IPS DF 6.9 (cell line): Measurements from ENCODE around the gene SDCBP2.

Experiments
- DNase-seq: peaks from one replicate; pipeline ENCODE4 v3.0.0-alpha.2; 2013; ENCODE audit warnings: low read depth, low spot score
- H3K27ac ChIP-seq: one replicate; pipeline ENCODE4 v1.5.1; 2013; ENCODE audit warnings: low read length, control low read depth
- H3K27me3 ChIP-seq: 2 replicates; pipeline ENCODE4 v1.6.1; 2013; ENCODE audit warnings: mild to moderate bottlenecking, low read length; ENCODE audit not compliant: control insufficient read depth, insufficient read depth
- H3K36me3 ChIP-seq: 2 replicates; pipeline ENCODE4 v1.6.1; 2013; ENCODE audit warnings: low read length; ENCODE audit not compliant: control insufficient read depth, insufficient read depth
- H3K4me1 ChIP-seq: 2 replicates; pipeline ENCODE4 v1.6.1; 2013; ENCODE audit warnings: low read length; ENCODE audit not compliant: control insufficient read depth, insufficient read depth
- H3K4me3 ChIP-seq: 2 replicates; pipeline ENCODE4 v1.5.1; 2013; ENCODE audit warnings: mild to moderate bottlenecking, low read length
- H3K9me3 ChIP-seq: 2 replicates; pipeline ENCODE4 v1.6.1; 2013; ENCODE audit warnings: low read length, inconsistent platforms; ENCODE audit not compliant: control insufficient read depth, insufficient read depth
- WGBS: extraction: QIAGEN DNeasy Blood & Tissue Kit; methylation state at CpG from one replicate; pipeline ENCODE4 v1.1.7; 2013; ENCODE audit warnings: mixed read lengths, missing lambda C conversion rate; ENCODE audit not compliant: insufficient read length, insufficient coverage; 5-methylcytosine and 5-hydroxymethylcytosine counted together

SDCBP2 gene

DNA sequence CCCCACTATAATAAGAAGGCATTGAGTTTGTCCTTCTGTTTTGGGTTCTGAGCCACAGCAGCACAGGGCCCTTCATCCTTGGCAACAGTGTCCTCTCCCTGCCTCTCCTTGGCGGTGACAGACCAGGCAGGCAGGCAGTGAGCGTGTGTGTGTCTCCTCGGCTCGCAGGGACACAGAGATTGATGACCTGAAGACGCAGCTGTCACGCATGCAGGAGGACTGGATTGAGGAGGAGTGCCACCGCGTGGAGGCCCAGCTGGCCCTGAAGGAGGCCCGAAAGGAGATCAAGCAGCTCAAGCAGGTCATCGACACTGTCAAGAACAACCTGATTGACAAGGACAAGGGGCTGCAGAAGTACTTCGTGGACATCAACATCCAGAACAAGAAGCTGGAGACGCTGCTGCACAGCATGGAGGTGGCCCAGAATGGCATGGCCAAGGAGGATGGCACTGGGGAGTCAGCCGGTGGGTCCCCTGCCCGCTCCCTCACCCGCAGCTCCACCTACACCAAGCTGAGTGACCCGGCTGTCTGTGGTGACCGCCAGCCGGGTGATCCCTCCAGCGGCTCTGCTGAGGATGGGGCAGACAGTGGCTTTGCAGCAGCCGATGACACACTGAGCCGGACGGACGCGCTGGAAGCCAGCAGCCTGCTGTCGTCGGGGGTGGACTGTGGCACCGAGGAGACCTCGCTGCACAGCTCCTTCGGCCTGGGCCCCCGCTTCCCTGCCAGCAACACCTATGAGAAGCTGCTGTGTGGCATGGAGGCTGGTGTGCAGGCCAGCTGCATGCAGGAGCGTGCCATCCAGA is 24.0 kb downstream of the SDCBP2 start:
- Histone ChIP-seq H3K4me1 (peaks cover 3% of the 10 kb centered on the region), H3K4me3 (no peak overlapping the region), H3K27me3 (no peaks in the 10 kb centered on the region), H3K27ac (no peak overlapping the region), H3K36me3 (peaks cover 3% of the 10 kb centered on the region; the same call in 1 of the 2 replicates), H3K9me3 (no peaks in the 10 kb centered on the region)
- no CpG with 5 or more reads among the region's 31 CpGs for WGBS
- DNase-seq: no peak

DNA sequence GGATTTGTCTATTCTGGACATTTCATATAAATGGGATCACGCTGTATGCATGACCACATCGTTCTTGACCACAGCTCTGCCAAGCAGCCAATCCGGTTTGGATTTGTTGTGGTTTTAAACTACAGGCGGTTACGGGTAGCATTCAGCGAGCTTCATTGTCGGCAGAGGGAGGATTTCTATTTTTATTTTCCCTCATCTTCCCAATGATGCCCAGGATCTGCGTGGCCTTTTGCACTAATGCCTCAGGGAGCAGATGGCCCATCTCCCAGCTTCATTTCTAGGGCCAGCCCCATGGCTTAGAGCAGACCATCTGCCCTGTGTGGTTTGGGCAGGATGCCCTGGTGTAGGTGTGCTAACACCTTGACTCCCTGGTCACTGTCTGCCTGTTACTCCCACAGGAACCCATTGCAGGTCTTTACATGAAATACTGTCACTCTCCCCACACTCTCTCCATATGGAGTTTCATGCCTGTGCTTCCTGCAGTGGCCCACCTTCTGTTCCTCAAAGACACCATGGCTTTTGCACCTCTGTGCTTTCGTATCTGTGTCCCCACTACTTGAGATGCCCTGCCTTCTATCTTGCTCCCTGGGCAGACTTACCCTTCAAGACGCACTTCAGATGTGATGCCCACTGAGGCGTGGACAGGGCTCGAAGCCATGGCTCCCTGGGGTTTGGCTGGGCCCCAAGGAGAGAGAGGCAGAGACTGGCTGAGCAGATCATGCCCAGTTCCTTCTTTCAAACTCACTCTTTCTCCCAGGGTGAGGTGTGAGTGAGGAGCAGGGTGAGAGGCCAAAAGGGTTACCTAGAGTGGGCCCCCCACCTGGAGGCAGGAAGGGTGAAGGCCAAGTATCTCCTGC is 26.0 kb downstream of the SDCBP2 start:
- Histone ChIP-seq H3K27me3 (no peaks in the 10 kb centered on the region), H3K36me3 (peaks cover 3% of the 10 kb centered on the region; the same call in 1 of the 2 replicates), H3K4me1 (no peaks in the 10 kb centered on the region; the same call in 1 of the 2 replicates), H3K27ac (no peak overlapping the region), H3K4me3 (no peak overlapping the region), H3K9me3 (no peaks in the 10 kb centered on the region)
- no peak for DNase-seq
- no CpG with 5 or more reads among the region's 12 CpGs for WGBS

DNA sequence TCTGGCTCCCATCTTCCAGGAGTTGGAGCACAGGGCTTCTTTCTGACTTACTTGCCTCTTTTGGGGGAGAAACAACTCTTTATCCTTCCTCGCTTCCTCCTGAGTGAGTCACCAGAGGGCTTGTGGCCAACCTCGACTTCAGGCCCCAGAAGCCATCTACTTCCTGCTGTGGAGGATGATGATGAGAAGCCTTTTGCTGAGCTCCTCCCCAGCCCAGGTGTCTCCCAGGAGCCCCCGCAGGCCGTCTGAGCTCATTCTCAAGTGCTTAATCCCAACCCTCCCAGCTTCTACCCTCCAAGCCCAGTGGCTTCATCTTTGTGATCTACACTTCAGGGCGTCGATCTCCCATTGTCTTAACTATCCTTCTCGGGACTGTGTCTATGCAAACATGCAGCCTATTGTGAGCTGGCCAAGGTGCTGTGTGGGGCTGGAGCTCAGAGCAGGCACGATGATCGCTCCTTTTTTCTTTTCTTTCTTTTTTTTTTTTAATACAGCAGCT is 27.9 kb downstream of the SDCBP2 start:
- WGBS: no CpG with 5 or more reads among the region's 9 CpGs
- Histone ChIP-seq H3K27ac (no peak overlapping the region), H3K9me3 (no peaks in the 10 kb centered on the region), H3K27me3 (no peaks in the 10 kb centered on the region), H3K4me1 (no peaks in the 10 kb centered on the region; the same call in 1 of the 2 replicates), H3K36me3 (peaks cover 3% of the 10 kb centered on the region; the same call in 1 of the 2 replicates), H3K4me3 (no peak overlapping the region)
- DNase-seq: no peak

DNA sequence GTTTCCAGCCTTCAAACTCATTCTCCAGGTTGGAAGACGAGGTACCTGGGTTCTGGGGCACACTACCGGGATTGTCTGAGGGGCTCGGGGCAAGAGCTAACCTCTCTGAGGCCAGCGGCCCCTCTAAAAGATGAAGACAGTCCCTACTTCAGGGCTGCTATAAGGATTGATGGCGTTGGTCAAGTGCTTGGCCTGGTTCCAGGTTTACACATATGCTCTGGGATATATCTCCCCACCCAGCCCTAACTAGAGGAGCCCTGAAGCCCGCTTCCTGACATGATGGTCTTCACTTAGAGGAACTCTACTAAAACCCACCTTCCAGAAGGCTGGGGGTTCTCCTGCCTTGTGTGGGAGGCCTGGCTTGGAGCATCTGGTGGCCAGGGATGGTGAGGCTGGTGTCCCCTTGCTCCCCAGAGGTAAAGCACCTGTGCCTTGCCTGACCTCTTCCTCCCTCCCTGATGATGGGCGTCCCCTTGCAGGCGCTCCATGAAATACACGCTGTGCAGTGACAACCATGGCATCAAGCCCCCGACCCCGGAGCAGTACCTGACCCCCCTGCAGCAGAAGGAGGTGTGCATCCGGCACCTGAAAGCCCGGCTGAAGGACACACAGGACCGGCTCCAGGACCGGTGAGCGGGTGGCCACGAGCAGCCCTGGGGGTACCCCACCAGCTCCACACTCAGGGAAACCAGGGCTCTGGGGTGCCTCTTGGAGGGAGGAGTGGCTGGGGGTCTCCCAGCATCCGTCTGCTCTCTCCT is 28.7 kb downstream of the SDCBP2 start:
- Histone ChIP-seq H3K36me3 (peaks cover 2% of the 10 kb centered on the region; the same call in 1 of the 2 replicates), H3K4me1 (no peaks in the 10 kb centered on the region), H3K4me3 (no peak overlapping the region), H3K9me3 (no peaks in the 10 kb centered on the region), H3K27ac (no peak overlapping the region), H3K27me3 (no peaks in the 10 kb centered on the region)
- WGBS: no CpG with 5 or more reads among the region's 18 CpGs
- no peak for DNase-seq

DNA sequence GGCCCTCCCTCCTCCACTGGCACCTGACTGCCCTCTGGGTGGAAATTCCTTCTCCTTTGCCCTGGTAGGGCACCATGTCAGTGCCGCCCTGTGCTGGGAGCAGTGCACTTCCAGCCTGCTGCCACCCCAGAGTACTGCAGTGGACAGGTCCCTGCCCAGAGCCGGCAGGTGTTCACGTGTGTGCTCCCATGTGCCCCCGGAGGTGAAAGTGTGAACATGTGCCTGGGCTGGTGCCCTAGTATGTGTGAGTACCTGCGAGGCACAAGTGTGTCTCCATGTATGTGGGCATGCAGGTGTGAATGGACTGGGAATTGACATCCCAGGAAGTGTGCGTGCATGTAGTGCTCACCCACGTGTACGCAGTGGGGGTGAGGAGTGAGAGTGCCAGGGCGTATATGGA is 29.4 kb downstream of the SDCBP2 start:
- H3K27me3 ChIP-seq: no peaks in the 10 kb centered on the region
- no peaks in the 10 kb centered on the region for H3K36me3 ChIP-seq
- no peaks in the 10 kb centered on the region for H3K4me1 ChIP-seq
- no peak overlapping the region for H3K4me3 ChIP-seq
- no CpG with 5 or more reads among the region's 9 CpGs for WGBS
- no peak for DNase-seq
- no peaks in the 10 kb centered on the region for H3K9me3 ChIP-seq
- no peak overlapping the region for H3K27ac ChIP-seq

DNA sequence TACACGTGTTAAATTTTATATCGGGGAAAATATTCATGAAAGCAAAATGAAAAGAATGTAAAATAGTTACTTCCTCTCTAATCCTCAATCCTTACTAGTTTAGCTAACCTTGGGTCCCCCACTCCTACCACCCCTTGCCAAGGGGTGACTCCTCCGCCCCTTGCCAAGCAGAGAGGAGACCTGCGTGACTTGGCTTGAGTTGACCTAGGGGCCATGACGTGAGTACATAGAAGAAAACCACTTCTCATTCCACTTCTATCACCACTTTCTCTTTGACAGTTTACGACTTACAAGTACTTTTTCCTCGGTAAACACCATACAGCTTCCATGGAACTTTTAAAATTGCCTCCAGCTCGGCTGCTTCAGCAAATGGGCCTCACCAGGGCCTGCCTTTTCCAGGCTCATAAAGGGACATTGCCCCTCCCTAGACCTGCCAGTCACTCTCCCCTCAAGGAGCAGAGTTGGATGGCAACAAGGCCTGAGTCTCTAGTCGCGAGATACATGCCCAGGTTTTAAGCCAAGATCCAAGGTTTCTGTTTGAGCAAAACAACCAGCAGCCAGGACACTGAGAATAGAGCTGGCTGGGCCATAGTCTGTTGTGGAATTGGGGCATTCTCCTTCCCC is 29.9 kb downstream of the SDCBP2 start:
- Histone ChIP-seq H3K36me3 (no peaks in the 10 kb centered on the region), H3K9me3 (no peaks in the 10 kb centered on the region), H3K27ac (no peak overlapping the region), H3K4me1 (no peaks in the 10 kb centered on the region), H3K4me3 (no peak overlapping the region), H3K27me3 (no peaks in the 10 kb centered on the region)
- no peak for DNase-seq
- no CpG with 5 or more reads among the region's 10 CpGs for WGBS

DNA sequence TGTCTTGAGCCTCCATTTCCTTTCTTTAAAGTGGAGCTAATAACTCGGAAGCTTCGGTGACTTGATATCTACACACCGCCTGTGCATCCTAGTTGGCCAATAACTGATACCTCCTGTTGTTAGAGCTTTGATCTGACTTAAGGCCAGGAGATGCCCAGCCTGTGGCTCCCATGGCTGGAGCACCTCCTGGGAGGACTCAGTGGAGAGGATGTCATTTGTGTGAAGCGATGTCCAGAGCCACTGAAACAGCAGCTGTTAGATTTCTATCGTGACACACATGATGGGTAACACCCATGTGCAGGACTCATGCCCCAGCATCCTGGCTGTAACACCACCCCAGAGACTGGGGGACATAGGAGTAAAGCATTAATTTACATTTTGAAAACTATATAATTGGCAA is 30.8 kb downstream of the SDCBP2 start:
- whole genome bisulfite sequencing: no CpG with 5 or more reads among the region's 5 CpGs
- H3K36me3 ChIP-seq: no peaks in the 10 kb centered on the region
- no peaks in the 10 kb centered on the region for H3K4me1 ChIP-seq
- no peak for DNase-seq
- H3K27ac ChIP-seq: no peak overlapping the region
- no peak overlapping the region for H3K4me3 ChIP-seq
- no peaks in the 10 kb centered on the region for H3K9me3 ChIP-seq
- H3K27me3 ChIP-seq: no peaks in the 10 kb centered on the region

DNA sequence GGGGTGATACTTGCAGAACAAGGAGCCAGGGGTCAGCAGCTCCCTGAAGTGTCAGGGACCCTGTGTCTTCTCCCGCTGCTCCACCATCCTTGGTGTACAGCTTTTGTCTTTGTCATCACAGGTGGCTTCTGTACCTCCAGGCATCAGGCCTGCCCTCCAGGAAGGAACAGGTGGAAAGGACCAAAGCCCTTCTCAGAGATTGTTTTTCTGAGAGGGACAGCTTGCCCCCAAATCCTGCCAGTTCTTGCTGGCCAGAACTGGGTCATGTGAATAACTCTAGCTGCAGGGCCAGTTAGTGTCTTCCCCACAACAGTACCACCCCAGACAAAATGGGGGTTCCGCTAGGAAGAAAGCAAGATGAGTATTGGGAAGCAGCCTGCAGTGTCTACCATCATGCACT is 31.5 kb downstream of the SDCBP2 start:
- H3K27me3 ChIP-seq: no peaks in the 10 kb centered on the region
- no peak for DNase-seq
- no peak overlapping the region for H3K27ac ChIP-seq
- no peaks in the 10 kb centered on the region for H3K9me3 ChIP-seq
- WGBS: no CpG with 5 or more reads among the region's 2 CpGs
- no peaks in the 10 kb centered on the region for H3K4me1 ChIP-seq
- no peaks in the 10 kb centered on the region for H3K36me3 ChIP-seq
- no peak overlapping the region for H3K4me3 ChIP-seq

DNA sequence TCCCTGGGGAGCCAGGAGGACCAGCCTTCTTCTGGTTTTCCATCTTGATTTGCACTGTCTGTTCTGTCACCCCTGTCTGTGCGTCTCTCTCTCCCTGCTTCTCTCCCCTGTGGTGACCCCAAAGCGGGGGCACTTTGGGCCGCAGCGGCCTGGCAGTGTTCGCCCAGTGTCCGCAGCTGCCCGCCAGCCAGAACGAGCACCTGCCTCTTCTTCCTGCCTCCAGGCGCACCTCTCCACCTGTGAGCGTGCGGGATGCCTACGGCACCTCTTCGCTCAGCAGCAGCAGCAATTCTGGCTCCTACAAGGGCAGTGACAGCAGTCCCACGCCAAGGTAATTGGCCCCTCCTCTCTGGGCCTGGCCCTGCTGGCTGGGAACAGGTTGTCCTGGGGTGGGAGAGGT is 32.0 kb downstream of the SDCBP2 start:
- Histone ChIP-seq H3K4me3 (no peak overlapping the region), H3K27ac (no peak overlapping the region), H3K27me3 (no peaks in the 10 kb centered on the region), H3K36me3 (no peaks in the 10 kb centered on the region), H3K9me3 (no peaks in the 10 kb centered on the region), H3K4me1 (no peaks in the 10 kb centered on the region)
- no CpG with 5 or more reads among the region's 14 CpGs for WGBS
- no peak for DNase-seq
